HK-2 (cell line): Measurements from ENCODE around the gene SUSD1.
"Not testable (repeated sequence)": the region's sequence is repeated elsewhere in the genome, so short reads cannot be mapped to it uniquely, and the experiment has no call there.

Source experiments
- DNase-seq: peaks from one replicate; pipeline ENCODE4 v3.0.0-alpha.2; 2018; ENCODE audit not compliant: unreplicated experiment

The SUSD1 gene

DNA sequence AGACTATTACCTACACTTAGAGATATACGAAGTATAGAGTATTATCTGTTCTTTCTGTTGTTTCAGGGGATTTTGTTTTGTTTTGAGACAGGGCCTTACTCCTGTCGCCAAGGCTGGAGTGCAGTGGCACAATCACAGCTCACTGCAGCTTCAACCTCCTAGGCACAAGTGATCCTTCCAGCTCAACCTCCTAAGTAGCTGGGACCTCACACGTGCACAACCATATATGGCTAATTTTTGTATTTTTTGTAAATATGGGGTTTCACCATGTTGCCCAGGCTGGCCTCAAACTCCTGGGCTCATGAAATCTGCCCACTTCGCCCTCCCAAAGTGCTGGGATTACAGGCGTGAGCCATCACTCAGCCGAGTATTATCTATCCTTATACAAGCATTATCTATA is 45.9 kb downstream of the SUSD1 start:
- no peak for DNase-seq

DNA sequence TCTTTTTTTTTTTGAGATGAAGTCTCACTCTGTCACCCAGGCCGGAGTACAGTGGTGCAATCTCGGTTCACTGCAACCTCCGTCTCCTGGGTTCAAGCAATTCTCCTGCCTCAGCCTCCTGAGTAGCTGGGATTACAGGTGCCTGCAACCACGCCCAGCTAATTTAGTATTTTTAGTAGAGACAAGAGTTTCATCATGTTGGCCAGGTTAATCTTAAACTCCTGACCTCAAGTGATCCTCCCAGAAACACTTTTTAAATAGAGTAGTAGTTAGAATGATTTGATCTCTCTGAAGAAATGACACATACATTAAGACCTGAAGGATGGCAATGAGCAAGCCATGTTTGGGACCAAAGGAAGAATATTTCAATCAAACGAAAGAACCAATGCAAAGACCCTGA is 46.7 kb downstream of the SUSD1 start:
- not testable (repeated sequence) for DNase-seq

DNA sequence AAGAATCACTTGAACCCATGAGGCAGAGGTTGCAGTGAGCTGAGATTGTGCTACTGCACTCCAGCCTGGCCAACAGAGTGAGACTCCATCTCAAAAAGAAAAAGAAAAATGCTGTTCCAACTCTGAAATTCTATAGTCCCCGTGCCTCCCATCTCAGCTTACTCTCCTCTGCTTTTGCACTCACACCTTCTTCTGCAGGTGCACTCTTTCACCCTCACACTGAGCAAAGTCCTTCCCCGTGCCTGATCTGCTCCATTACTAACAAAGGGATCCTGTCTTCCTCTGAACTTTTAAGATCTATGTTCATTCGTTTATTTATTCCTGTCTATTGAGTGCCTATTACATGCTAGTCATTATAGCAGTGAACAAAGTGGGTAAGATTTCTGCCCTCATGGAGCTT is 47.8 kb downstream of the SUSD1 start:
- no peak for DNase-seq

DNA sequence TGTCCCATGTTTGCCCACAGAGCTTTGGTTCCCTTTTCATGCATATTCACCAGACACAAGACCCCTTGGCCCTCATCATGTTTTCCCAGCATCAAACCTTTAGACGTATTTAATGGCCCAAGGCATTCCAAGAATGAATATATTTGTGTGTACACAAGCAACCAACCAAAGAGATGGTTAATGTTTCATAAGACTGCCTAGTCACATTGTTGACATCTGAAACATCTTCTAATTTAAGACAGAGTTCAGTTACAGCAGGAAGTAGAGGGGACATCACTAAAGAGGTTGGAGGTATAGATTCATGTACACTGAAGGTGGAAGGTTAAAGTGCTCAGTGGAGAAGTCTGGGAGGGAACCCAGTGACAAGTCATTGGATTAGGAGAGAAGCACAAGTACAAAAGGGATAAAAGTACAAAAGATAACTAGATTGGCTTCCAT is 49.1 kb downstream of the SUSD1 start:
- no peak for DNase-seq

DNA sequence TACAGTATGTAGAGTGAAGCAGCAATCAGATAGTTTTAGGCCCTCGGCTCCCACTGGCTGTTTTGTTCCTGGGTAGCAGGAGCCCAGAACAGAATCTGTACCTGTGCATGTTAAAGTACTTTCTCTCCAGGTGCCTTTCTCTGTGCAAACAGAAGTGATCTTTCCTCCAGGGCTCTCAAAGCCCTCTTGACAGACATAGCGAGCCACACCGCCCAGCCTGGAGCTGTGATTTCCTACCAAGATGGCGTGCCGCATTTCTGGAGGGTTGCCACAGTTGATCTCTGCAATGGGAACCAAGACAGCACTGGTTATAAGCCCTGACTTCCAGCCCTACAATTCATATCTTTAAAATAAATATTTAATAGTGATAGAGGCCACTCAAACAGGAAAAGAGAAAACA is 50.9 kb downstream of the SUSD1 start:
- no peak for DNase-seq

DNA sequence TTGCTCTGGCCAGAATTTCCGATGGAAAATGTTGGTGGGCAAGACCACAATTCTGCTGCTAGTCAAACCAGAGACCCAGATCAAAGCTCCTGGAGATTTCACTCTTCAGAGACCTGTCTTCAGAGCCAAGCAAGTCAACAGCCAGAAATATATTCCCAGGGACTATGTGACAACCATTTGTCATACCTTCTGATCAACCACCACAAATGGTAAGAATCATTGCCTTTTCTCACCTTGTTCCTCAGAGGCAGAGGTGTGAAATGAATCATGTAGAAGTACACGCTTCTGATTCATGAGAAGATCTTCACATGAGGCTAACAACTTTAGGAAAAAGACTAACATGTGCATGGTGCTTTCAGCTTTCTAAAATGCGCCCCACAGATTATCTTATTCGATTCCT is 53.5 kb downstream of the SUSD1 start:
- DNase-seq, result no peak

DNA sequence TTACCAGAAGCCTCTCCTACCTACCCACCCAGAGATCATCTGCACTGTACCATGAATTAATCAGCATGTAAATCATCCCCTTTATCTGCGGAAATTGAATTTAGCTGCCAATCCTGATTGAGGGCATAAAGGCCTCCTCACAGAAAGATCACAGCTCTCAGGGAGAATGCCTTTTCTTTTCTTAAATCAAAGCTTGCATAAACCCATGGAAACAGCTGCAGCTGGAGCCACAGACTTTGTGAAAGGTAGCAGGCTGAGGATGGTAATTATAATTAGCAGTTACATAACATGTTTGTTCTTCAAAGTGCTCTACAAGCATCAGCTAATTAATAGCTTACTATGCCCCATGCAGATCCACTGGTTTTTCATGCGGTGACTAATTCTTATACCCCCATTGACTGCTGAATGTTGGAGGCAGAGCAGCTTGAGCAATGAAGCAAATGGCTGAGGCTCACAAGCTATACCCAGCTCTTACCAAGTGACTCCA is 54.6 kb downstream of the SUSD1 start:
- DNase-seq, result no peak

DNA sequence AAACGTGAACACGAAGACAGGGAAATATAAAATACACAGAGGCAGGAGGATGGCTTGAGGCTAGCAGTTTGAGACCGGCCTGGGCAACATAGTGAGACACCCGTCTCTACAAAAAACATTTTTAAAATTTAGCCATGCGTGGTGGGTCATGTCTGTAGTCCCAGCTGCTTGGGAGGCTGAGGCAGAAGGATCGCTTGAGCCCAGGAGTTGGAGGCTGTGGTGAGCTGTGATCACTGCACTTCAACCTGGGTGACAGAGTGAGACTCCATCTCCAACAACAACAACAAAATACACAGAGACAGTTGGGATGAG is 55.1 kb downstream of the SUSD1 start:
- no peak for DNase-seq

DNA sequence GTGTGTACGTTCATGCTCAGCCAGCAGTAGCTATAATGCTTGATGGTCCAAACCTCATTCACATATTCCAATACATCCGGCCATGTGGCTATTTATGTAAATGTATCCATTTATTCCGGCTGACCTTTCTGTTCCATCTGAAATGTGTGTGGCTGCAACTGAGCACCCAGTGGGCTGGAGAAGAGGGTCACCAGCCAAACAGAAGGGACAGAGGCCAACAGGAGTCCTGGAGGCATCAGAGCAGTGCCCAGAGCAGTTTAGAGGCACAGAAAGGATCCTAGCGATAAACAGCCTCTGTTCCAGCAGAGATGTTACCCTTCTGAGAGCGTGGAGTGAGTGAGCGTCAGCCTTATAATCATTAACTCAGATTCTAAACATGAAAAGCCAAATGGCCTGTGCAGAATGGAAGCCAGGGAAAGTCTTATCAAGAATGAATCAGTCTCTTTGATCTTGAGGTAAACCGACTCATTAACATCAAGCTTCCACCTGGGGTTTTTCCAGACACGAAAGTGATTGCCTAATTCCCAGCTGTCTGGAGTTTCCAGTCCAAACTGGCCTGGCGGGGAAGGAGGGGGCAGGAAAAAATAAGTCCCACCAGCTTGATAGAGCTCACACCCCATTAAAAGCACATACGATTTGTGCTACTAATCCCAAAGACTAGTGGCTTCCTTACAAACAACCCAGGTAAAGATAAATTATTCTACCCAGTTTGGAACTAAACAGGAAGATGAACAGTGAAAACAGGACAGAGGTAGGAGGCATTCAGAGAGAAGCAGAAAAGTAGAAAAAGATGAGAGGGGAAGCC is 55.7 kb downstream of the SUSD1 start:
- peak; percentile 60 for DNase-seq

DNA sequence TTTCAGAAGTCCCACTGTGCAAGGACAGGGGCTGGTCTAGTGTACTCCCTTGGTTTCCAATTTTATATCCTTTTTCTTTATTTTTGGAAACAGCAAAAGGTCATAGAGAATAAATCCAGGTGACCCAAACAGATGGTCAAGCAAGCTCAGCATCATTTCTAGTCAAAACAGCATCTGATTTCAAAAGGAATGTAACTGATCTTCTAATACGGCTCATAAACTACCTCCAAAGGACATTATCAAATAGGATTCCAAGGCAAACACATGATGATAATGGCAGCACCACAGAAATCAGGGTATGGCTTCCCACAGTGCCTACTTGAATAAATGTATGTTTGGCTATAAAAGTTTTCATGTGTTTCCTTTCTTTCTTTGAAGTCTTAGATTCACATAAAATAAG is 57.1 kb downstream of the SUSD1 start:
- no peak for DNase-seq

DNA sequence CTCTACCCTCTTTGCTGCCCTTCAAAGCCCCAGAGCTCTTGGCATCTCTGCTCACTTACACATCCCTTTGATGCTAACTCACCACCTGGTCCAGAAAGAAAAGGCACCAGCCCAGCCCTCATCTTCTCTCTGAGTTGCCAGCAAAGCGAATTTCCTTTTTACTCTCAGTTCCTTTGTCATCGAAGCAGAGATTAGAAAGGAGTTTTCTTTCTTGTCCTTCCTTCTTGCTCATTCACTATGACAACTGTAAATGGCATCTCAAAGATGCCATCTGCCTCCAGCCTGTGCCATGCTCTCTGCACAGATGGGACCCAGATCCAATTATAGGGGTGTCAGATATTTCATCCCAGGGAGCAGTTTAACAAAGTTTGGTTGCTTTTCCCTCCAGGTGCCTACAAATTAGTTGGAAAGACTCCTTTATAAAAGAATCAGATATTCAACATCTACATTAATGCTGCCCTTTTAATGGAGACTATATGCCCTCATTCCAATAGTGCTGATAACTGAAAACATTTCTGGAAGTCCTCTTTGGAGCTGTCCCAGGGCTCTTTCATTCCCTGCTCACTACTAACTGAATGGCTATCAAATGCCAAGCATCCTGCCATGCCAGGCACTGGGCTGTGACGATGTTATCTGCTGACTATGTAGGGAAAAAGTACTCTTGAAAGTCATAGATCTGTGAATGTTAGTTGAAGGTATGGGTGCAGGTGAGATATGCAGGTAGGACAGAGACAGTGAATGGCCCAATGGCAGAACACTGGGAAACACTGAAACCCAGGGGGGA is 58.9 kb downstream of the SUSD1 start:
- no peak for DNase-seq

DNA sequence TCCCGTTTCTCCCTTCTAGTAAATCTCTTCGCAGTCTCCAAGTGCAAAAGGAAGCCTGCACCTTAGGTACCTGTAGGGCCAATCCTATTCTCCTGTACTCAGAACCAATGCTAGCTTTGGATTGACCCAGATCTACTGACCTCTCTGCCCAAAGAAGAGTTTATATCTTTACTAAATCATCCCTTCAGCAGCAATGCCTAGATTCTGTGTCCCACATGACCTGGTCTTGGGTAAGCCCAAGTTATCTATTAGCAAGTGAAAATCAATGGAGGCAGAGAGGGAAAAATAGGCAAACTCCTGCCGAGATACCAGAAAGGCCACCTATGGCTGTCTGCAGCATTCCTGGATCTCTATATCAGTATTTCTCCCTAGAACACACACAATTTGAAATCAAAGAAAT is 60.0 kb downstream of the SUSD1 start:
- DNase-seq, result no peak

DNA sequence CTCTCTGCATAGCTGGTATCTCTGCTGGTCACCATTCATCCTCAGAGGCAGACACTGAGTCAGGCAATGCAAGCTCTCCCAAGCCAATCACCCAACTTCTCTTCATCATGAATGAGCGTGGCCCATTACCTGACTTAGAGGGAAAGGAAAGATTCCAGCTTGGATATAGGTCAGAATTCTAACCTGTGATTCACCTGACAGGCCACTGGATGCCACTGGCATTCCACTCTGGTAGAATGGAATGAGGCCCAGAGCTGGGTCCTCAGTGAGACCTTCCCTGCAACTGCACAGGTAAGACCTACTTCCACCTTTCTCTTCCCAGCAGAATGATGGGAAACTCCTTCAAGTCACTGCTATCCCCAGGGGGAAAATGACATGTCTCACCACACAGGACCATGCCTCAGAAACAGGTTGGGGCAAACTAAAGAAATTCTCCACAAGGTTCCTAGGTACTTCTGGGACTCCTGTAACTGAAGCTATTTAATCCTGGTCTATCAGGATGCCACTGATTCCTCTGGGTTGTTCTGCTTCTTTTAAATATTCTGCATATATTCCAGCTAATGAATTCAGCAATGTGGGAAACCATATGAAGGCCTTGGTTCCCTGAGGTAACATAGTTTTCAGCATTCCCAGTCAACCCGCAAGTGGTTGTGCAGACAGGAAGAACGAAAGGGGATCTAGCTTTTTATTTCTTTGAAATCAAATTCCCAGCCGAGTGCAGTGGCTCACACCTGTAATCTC is 62.0 kb downstream of the SUSD1 start:
- DNase-seq, result peak; percentile 57

DNA sequence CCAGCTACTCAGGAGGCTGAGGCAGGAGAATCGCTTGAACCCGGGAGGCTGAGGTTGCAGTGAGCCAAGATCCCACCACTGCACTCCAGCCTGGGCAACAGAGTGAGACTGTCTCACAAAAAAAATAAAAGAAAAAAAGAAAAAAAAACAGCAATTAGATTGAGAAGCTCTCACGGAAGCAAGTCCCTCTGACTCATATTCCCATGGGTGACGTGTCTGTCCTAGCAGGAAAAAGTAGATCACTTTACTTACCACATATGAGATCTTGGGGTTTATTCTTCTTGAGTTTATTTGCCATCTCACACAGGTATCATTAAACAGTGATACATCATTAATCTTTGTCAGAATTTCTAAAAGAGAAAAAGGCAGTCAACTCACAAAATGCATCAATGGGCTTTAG is 62.6 kb downstream of the SUSD1 start:
- DNase-seq, result peak; percentile 44

DNA sequence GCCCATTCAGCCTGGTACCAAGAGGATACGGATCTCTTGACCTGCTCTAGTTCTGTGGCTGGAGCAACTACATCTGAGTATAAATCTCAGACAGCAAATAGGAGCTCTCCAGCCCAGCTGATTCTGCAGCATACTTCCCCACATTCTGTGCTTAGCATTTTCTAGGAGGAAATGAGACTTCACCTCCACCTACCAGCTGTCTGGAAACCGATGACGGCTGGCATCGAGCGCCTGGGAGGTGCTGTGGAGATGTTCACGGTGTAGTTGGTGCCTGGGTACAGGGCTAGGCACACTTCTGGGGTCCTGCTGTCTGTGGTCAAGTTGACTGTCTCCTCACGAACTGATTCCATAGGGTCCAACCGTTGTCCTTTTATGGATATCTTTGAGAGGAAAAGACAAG is 63.6 kb downstream of the SUSD1 start:
- no peak for DNase-seq

DNA sequence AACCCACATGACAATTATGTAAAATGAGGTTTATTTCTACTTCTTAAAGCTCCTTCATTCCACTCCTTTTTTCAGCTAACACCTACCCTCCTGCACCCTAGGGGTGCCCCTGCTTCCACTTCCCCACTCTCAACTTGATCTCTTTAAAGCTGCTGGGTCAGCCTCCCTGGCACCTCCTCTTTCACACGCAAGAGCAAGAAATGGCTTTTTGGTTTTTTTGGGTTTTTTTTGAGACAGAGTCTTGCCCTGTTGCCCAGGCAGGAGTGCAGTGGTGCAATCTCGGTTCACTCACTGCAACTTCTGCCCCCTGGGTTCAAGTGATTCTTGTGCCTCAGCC is 64.4 kb downstream of the SUSD1 start:
- no peak for DNase-seq

DNA sequence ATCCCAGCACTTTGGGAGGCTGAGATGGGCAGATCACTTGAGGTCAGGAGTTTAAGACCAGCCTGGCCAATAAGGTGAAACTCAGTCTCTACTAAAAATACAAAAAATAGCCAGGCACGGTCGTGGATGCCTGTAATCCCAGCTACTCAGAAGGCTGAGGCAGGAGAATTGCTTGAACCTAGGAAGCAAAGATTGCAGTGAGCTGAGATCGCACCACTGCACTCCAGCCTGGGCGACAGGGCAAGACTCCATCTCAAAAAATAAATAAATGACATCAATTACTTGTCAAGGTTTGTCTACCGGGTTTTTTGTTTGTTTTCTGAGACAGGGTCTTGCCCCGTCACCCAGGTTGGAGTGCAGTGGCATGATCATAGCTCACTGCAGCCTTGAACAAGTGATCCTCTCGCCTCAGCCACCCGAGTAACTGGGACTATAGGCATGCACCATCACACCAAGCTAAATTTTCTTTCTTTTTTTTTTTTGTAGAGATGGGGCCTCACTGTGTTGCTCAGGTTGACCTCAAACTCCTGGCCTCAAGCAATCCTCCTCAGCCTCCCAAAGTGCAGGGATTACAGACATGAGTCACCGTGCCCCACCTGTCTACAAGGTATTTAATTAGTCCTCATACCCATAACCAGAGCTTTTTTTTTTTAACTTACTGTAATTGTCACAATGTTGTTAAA is 64.9 kb downstream of the SUSD1 start:
- DNase-seq, result no peak

DNA sequence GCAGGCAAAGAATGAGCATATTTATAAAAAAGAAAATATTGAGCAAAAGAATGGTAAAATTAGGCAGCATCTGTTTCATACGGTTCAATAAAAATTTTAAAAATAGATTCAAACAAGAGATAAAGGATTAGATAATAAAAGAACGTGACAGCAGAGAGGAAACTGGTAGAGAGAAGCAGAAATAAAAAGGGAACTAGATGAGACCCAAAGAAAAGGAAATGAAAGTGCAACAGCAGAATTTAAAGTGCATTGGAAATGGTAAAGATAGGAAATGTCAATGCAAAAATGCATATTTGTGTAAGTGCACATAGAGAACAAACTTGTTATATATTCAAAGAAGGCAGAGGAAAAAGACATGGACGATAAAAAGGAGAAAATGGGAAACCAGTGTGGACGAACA is 70.2 kb downstream of the SUSD1 start:
- DNase-seq, result no peak

DNA sequence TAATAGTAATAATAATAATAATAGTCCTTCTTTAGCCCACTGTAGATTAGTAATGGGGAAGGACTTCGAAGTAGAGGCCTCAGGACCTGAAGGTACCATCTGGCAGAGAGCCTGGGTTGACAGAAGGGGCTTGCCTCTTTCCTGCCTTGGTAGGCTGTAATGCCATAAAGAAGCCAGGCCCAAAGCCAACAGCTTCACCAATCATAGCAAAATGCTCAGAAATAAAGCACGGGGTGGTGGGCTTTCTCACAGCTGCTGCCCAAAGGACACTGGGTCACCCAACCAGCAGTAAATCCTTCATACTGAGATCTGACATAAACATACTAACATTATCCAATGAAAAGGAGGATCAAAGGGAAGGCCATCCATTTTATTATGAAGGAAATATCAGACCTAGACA is 70.7 kb downstream of the SUSD1 start:
- no peak for DNase-seq

DNA sequence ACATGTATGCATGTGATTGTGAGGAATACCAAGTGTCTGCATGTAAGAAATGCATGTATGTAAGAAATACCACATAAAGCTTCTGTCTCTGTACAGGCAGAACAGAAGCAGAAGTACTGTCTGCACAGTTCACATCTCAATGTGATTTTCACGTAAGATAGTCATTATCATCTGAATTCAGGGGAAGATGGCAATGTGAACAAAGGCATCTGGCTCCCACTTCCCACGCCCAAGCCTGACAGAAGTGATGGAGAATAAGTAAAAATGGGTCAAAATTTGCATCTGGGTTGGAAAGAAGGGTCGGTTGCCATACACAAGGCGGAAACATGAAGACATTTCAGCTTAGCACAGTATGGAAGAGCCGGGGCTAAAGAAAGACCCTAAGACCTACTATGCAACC is 71.7 kb downstream of the SUSD1 start:
- DNase-seq, result no peak

DNA sequence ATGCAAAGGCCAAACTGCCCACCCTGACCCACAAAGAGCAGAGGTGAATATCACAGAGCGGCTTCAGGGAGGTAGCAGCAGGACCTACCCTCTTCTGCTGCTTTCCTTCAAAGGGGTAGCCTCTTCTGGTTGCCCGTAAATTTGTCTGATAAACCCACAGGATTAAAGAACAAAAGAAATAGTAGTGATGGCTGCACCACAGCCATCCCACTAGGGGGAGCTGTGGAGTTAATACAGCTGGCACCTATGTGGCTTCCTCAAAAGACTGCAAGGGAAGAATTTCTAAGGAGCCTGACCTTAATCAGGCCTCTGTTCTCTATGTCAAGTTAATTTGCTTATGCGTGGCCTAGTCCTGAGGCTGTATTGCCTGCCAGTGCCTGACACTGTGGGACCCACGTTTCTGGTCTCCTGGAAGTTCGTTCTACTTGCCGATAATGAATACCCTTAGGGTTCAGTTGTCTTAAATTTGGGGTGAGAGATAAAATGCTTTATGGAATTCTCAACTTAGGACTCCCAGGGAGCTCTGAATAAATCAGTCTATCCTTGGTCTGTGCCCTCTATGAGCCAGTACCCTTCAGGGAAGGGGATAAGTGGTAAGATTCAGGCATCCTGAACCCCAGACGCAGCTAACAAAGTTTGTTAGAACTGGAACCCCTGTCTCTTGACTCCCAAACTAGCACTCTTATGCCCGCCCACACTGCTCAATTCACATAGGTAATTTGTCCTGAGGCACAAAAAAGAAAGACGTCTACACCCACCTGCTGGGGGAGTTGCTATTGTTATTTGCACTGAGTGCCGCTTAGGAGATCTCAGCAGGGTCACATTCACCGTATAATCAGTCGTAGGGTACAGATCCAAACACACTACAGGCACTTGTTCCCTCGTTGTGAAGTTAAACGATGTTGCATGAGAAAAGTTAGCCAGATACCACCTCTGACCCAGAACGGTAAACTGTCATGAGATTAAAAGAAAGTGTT is 77.1 kb downstream of the SUSD1 start:
- DNase-seq, result peak; percentile 68
